GM18909 (cell line): ENCODE results near the gene AMN1.
"Not testable (repeated sequence)": the region's sequence is repeated elsewhere in the genome, so short reads cannot be mapped to it uniquely, and the experiment has no call there.

Source experiments
- ATAC-seq: cut with Tn5 transposase; IDR thresholded peaks from one replicate; pipeline ENCODE4 v1.9.1; 2021; ENCODE audit warnings: mild to moderate bottlenecking; ENCODE audit not compliant: unreplicated experiment, poor library complexity

Gene AMN1

GRCh38 chr12:31687101-31687527 lies 41.7 kb downstream of the AMN1 start:
- peak; percentile 75 for ATAC-seq

GRCh38 chr12:31685801-31686200 lies 43.0 kb downstream of the AMN1 start:
- ATAC-seq = no peak

- ATAC-seq = peak; percentile 79
These were observed 46.5 kb downstream of the AMN1 start for GRCh38 chr12:31682136-31682962.

GRCh38 chr12:31672521-31672920 lies 56.3 kb downstream of the AMN1 start:
- ATAC-seq = no peak

- ATAC-seq = not testable (repeated sequence)
These were observed 59.2 kb downstream of the AMN1 start for GRCh38 chr12:31669582-31669981.

- no peak for ATAC-seq
These were observed 59.8 kb downstream of the AMN1 start for GRCh38 chr12:31669020-31669419.

- no peak for ATAC-seq
These were observed 64.8 kb downstream of the AMN1 start for GRCh38 chr12:31664038-31664437.

GRCh38 chr12:31663576-31663975 lies 65.2 kb downstream of the AMN1 start:
- ATAC-seq = no peak

GRCh38 chr12:31662176-31662849 lies 66.5 kb downstream of the AMN1 start:
- ATAC-seq = no peak

GRCh38 chr12:31659087-31659942 lies 69.5 kb downstream of the AMN1 start, which contains the start of gene ETFBKMT:
Gene ETFBKMT (plus strand): TSS chr12:31659688. CDS start chr12:31661954, 2,266 bp downstream.
- ATAC-seq = peak; percentile 100

GRCh38 chr12:31658471-31659086 lies 70.2 kb downstream of the AMN1 start:
- peak; percentile 5 for ATAC-seq

GRCh38 chr12:31655792-31656191 lies 73.0 kb downstream of the AMN1 start:
- no peak for ATAC-seq

GRCh38 chr12:31655208-31655607 lies 73.6 kb downstream of the AMN1 start:
- ATAC-seq = no peak

GRCh38 chr12:31651893-31652521 lies 76.8 kb downstream of the AMN1 start:
- no peak for ATAC-seq

GRCh38 chr12:31650918-31651317 lies 77.9 kb downstream of the AMN1 start:
- no peak for ATAC-seq

- ATAC-seq = no peak
These were observed 81.7 kb downstream of the AMN1 start for GRCh38 chr12:31647086-31647491.

- ATAC-seq = no peak
These were observed 82.9 kb downstream of the AMN1 start for GRCh38 chr12:31645924-31646323.

- ATAC-seq = no peak
These were observed 84.3 kb downstream of the AMN1 start for GRCh38 chr12:31644536-31644935.

GRCh38 chr12:31641509-31642090 lies 87.2 kb downstream of the AMN1 start:
- no peak for ATAC-seq
